OCI-LY7 (cell line): ENCODE data around the gene LRRC56. TPM values are rescaled to one million over a fixed set of nuclear protein-coding genes. Genes with fewer than 3 reads are reported as not detected.

Experiments
- BruUV-seq: library from RNA; stranded (reverse); fragments of 400-500 nt; replicated peaks from 2 replicates; lab custom pipeline; 2021; lab: Mats Ljungman, UMichigan
- CTCF ChIA-PET: fragments of 300-600 bp; sonication (Branson Sonifier 250); formaldehyde crosslinking; loops from one replicate; lab custom pipeline; 2022; ENCODE audit warnings: antibody characterized with exemption; ENCODE audit not compliant: unreplicated experiment; lab: Charles Lee
- POLR2A ChIA-PET: fragments of 300-600 bp; sonication (Branson Sonifier 250); formaldehyde crosslinking; loops from one replicate; lab custom pipeline; 2022; ENCODE audit warnings: antibody characterized with exemption; lab: Charles Lee
- DNase-seq: peaks from one replicate; pipeline ENCODE4 v3.0.0-alpha.2; 2015; ENCODE audit warnings: low spot score
- H2AFZ ChIP-seq: fragments of 200-600 bp; sonication (generic), shearing (Covaris generic); 2 replicates; pipeline ENCODE4 v1.6.1; 2014; ENCODE audit warnings: mild to moderate bottlenecking, antibody characterized with exemption, low read length, moderate library complexity
- H3K27ac ChIP-seq: fragments of 200-600 bp; sonication (generic); 2 replicates; pipeline ENCODE4 v1.5.1; 2014; ENCODE audit warnings: mixed run types, low read depth, mild to moderate bottlenecking, moderate library complexity, low read length, inconsistent platforms; ENCODE audit not compliant: poor library complexity, severe bottlenecking
- H3K36me3 ChIP-seq: fragments of 200-600 bp; sonication (generic); 2 replicates; pipeline ENCODE4 v1.6.1; 2014; ENCODE audit warnings: mild to moderate bottlenecking, antibody characterized with exemption, low read length, moderate library complexity, mixed read lengths; ENCODE audit not compliant: insufficient read depth
- H3K4me1 ChIP-seq: fragments of 200-600 bp; sonication (generic); 2 replicates; pipeline ENCODE4 v1.5.1; 2014; ENCODE audit warnings: mild to moderate bottlenecking, low read length; ENCODE audit not compliant: insufficient read depth, poor library complexity, severe bottlenecking
- H3K4me2 ChIP-seq: fragments of 200-600 bp; sonication (generic); 2 replicates; pipeline ENCODE4 v1.6.1; 2014; ENCODE audit warnings: mild to moderate bottlenecking, low read length
- H3K4me3 ChIP-seq: fragments of 200-600 bp; sonication (generic); 2 replicates; pipeline ENCODE4 v1.5.1; 2014; ENCODE audit warnings: mild to moderate bottlenecking, low read depth, low read length; ENCODE audit not compliant: poor library complexity, severe bottlenecking
- H3K79me2 ChIP-seq: fragments of 200-600 bp; sonication (generic); 2 replicates; pipeline ENCODE4 v1.6.1; 2016; ENCODE audit warnings: low read depth, mild to moderate bottlenecking, low read length, moderate library complexity, mixed read lengths; ENCODE audit not compliant: insufficient read depth
- H3K9me2 ChIP-seq: fragments of 200-600 bp; sonication (generic); 2 replicates; pipeline ENCODE4 v1.6.1; 2016; ENCODE audit warnings: mild to moderate bottlenecking, low read length, mixed read lengths; ENCODE audit not compliant: insufficient read depth
- H3K9me3 ChIP-seq: fragments of 200-600 bp; sonication (generic); 2 replicates; pipeline ENCODE4 v1.6.1; 2014; ENCODE audit warnings: mild to moderate bottlenecking, mixed run types, low read length, mixed read lengths
- H4K20me1 ChIP-seq: fragments of 200-600 bp; sonication (generic); 2 replicates; pipeline ENCODE4 v1.6.1; 2014; ENCODE audit warnings: mild to moderate bottlenecking, antibody characterized with exemption, low read length, moderate library complexity, mixed read lengths; ENCODE audit not compliant: insufficient read depth
- EZH2phosphoT487 ChIP-seq: fragments of 200-600 bp; sonication (generic); IDR thresholded peaks from 2 replicates; pipeline ENCODE4 v1.6.1; 2018; ENCODE audit warnings: low read depth, borderline replicate concordance, mild to moderate bottlenecking, mixed run types, antibody characterized with exemption, low read length, moderate library complexity, mixed read lengths
- intact Hi-C: fragments of 100-400 bp; cut with micrococcal nuclease; formaldehyde crosslinking; loops from one replicate; pipeline ENCODE4 v1.10.0; 2022; ENCODE audit not compliant: unreplicated experiment
- total RNA-seq, 2 experiments: library from RNA; depleted of rRNA in 1 of 2; stranded (reverse); fragments of >200 nt in 1 of 2; shearing (Covaris generic) in 1 of 2; gene quantifications; 2 replicates each; pipeline ENCODE4 v1.2.3, GENCODE V29; 2014 to 2022
- TF ChIP-seq, protein P1 (sequence below): fragments of 200-600 bp; sonication (generic); conservative IDR thresholded peaks from 2 replicates; pipeline ENCODE4 v1.5.1; 2014; ENCODE audit warnings: mild to moderate bottlenecking, antibody characterized with exemption, low read length, moderate library complexity, mixed read lengths

The LRRC56 gene
- total RNA-seq, 2 experiments from 2014 or later, result 1.6 to 2.5 TPM

- DNase-seq, result no peak
- H3K27ac ChIP-seq, result no peak overlapping the region
- H4K20me1 ChIP-seq, result no peaks in the 10 kb centered on the region
- no peak overlapping the region for H3K4me2 ChIP-seq
- no peak for TF ChIP-seq EZH2phosphoT487
- TF ChIP-seq, protein P1, sequence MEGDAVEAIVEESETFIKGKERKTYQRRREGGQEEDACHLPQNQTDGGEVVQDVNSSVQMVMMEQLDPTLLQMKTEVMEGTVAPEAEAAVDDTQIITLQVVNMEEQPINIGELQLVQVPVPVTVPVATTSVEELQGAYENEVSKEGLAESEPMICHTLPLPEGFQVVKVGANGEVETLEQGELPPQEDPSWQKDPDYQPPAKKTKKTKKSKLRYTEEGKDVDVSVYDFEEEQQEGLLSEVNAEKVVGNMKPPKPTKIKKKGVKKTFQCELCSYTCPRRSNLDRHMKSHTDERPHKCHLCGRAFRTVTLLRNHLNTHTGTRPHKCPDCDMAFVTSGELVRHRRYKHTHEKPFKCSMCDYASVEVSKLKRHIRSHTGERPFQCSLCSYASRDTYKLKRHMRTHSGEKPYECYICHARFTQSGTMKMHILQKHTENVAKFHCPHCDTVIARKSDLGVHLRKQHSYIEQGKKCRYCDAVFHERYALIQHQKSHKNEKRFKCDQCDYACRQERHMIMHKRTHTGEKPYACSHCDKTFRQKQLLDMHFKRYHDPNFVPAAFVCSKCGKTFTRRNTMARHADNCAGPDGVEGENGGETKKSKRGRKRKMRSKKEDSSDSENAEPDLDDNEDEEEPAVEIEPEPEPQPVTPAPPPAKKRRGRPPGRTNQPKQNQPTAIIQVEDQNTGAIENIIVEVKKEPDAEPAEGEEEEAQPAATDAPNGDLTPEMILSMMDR, result no peak
- no peaks in the 10 kb centered on the region for H3K9me2 ChIP-seq
- no peaks in the 10 kb centered on the region for H3K9me3 ChIP-seq
- H3K79me2 ChIP-seq, result no peaks in the 10 kb centered on the region
- intact Hi-C loops, result no loop called here
- POLR2A ChIA-PET, result no interaction called here
- CTCF ChIA-PET, result no interaction called here
- peaks cover 17% of the 10 kb centered on the region; the same call in 1 of the 2 replicates for H3K36me3 ChIP-seq
- no peak overlapping the region for H2AFZ ChIP-seq
- H3K4me1 ChIP-seq, result peaks cover 8% of the 10 kb centered on the region
- BruUV-seq, result no TSS peak
- H3K4me3 ChIP-seq, result no peak overlapping the region
Measured at GRCh38 chr11:529728-530411, 7.5 kb upstream of the LRRC56 start.

DNA sequence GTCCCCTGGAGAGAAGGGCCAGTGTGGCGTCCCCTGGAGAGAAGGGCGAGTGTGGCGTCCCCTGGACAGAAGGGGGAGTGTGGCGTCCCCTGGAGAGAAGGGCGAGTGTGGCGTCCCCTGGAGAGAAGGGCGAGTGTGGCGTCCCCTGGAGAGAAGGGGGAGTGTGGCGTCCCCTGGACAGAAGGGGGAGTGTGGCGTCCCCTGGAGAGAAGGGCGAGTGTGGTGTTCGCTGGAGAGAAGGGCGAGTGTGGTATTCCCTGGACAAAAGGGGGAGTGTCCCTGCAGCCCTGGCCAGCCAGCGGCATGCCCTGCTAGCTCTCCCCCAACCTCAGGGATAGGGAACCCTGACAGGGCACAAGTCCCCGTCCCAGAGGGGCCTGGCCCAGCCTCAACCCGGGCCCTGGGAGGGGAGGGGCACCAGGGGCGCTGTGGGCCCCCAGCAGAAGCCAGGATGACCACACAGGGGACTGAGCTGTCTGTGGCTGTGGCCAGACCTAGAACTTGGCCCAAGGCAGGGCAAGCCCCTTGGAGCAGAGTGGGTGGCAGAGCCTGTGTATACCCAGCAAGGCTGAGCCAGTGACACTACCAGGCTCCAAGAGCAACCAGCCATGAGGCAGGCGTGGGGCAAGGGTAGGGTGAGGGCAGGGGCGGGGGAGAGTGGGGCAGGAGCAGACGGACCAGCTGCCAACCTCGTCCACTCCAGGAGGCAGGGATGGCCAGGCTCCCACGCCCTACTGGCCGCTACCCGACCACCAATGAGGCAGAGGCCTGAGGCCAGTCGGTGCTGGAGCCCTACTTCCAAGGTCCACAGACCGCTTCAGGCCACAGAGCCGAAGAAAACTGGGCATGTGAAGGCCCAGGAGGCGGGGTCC lies 6.1 kb upstream of the LRRC56 start:
- Histone ChIP-seq H4K20me1 (no peaks in the 10 kb centered on the region), H3K79me2 (no peaks in the 10 kb centered on the region), H3K27ac (no peak overlapping the region), H3K4me3 (no peak overlapping the region), H3K9me3 (no peaks in the 10 kb centered on the region), H3K9me2 (no peaks in the 10 kb centered on the region), H3K36me3 (peaks cover 17% of the 10 kb centered on the region; the same call in 1 of the 2 replicates), H2AFZ (no peak overlapping the region), H3K4me2 (no peak overlapping the region), H3K4me1 (peaks cover 10% of the 10 kb centered on the region)
- no peak for DNase-seq
- POLR2A ChIA-PET, result no interaction called here
- intact Hi-C loops, result no loop called here
- TF ChIP-seq EZH2phosphoT487, result no peak
- TF ChIP-seq, protein P1, result no peak
- CTCF ChIA-PET, result no interaction called here
- BruUV-seq, result no TSS peak
